ENCODE results near the gene SUMF1. TPM values are rescaled to one million over a fixed set of nuclear protein-coding genes. Genes with fewer than 3 reads are reported as not detected.

The SUMF1 gene
- total RNA-seq, 4 donors from 2014 or later, result 39.6 to 51.3 (median 47.0) TPM

- ATAC-seq, result no peak
- H3K27me3 ChIP-seq, result no peaks in the 10 kb centered on the region
- no peaks in the 10 kb centered on the region for H3K36me3 ChIP-seq
- 80 to 89% methylated on average over 2 of the region's 2 CpGs for WGBS, 2 donors (ENCODE audit: low coverage in 1 of 2)
- TF ChIP-seq EP300 (IDR thresholded peaks at IDR 0.05) (no peak), POLR2AphosphoS5 (IDR thresholded peaks at IDR 0.05) (no peak), CTCF (IDR thresholded peaks at IDR 0.05) (no peak), POLR2A (IDR thresholded peaks at IDR 0.05) (no peak)
- no peak overlapping the region for H3K27ac ChIP-seq
- no peaks in the 10 kb centered on the region for H3K9me3 ChIP-seq
- no peaks in the 10 kb centered on the region for H3K4me1 ChIP-seq
- H3K4me3 ChIP-seq, result no peak overlapping the region
Measured at GRCh38 chr3:4394567-4394966, 72.5 kb downstream of the SUMF1 start.

GRCh38 chr3:4394048-4394447 lies 73.0 kb downstream of the SUMF1 start:
- WGBS, 2 donors (ENCODE audit: low coverage in 1 of 2), result 100% methylated on average over 1 to 3 of the region's 3 CpGs
- no peak for TF ChIP-seq POLR2A (IDR thresholded peaks at IDR 0.05)
- TF ChIP-seq CTCF (IDR thresholded peaks at IDR 0.05), result no peak
- no peak for TF ChIP-seq EP300 (IDR thresholded peaks at IDR 0.05)
- TF ChIP-seq POLR2AphosphoS5 (IDR thresholded peaks at IDR 0.05), result no peak
- H3K36me3 ChIP-seq, result no peaks in the 10 kb centered on the region

GRCh38 chr3:4392992-4393391 lies 74.1 kb downstream of the SUMF1 start:
- no peaks in the 10 kb centered on the region for H3K4me1 ChIP-seq
- TF ChIP-seq EP300 (IDR thresholded peaks at IDR 0.05) (no peak), POLR2A (IDR thresholded peaks at IDR 0.05) (no peak), POLR2AphosphoS5 (IDR thresholded peaks at IDR 0.05) (no peak), CTCF (IDR thresholded peaks at IDR 0.05) (no peak)
- H3K27me3 ChIP-seq, result no peaks in the 10 kb centered on the region
- H3K36me3 ChIP-seq, result no peaks in the 10 kb centered on the region
- ATAC-seq, result no peak
- no peak overlapping the region for H3K4me3 ChIP-seq
- no peaks in the 10 kb centered on the region for H3K9me3 ChIP-seq
- WGBS, 2 donors (ENCODE audit: low coverage in 1 of 2), result 95 to 98% methylated on average over 5 of the region's 5 CpGs
- no peak overlapping the region for H3K27ac ChIP-seq

More at GRCh38 chr3:4394048-4394447, 73.0 kb downstream of the SUMF1 start:
- no peak for ATAC-seq
- Histone ChIP-seq H3K27ac (no peak overlapping the region), H3K27me3 (no peaks in the 10 kb centered on the region), H3K4me1 (no peaks in the 10 kb centered on the region), H3K4me3 (no peak overlapping the region), H3K9me3 (no peaks in the 10 kb centered on the region)

- no peaks in the 10 kb centered on the region for H3K9me3 ChIP-seq
- H3K4me1 ChIP-seq, result no peaks in the 10 kb centered on the region
- no peak for ATAC-seq
- H3K4me3 ChIP-seq, result no peak overlapping the region
- 67 to 96% methylated on average over 1 to 2 of the region's 2 CpGs for WGBS, 2 donors (ENCODE audit: low coverage in 1 of 2)
- no peaks in the 10 kb centered on the region for H3K27me3 ChIP-seq
- no peak overlapping the region for H3K27ac ChIP-seq
- no peaks in the 10 kb centered on the region for H3K36me3 ChIP-seq
- no peak for TF ChIP-seq CTCF (IDR thresholded peaks at IDR 0.05)
- TF ChIP-seq POLR2AphosphoS5 (IDR thresholded peaks at IDR 0.05), result no peak
- no peak for TF ChIP-seq EP300 (IDR thresholded peaks at IDR 0.05)
- no peak for TF ChIP-seq POLR2A (IDR thresholded peaks at IDR 0.05)
Measured at GRCh38 chr3:4387210-4388204, 79.6 kb downstream of the SUMF1 start.

GRCh38 chr3:4385201-4385600 lies 81.9 kb downstream of the SUMF1 start:
- Histone ChIP-seq H3K27ac (no peak overlapping the region), H3K9me3 (no peaks in the 10 kb centered on the region), H3K36me3 (no peaks in the 10 kb centered on the region), H3K4me3 (no peak overlapping the region), H3K4me1 (no peaks in the 10 kb centered on the region), H3K27me3 (no peaks in the 10 kb centered on the region)
- 80 to 93% methylated on average over 2 to 6 of the region's 6 CpGs for WGBS, 2 donors (ENCODE audit: low coverage in 1 of 2)
- TF ChIP-seq EP300 (IDR thresholded peaks at IDR 0.05), result no peak
- no peak for ATAC-seq
